ENCODE results near the gene BDKRB2. TPM values are rescaled to one million over a fixed set of nuclear protein-coding genes. Genes with fewer than 3 reads are reported as not detected.

The BDKRB2 gene
- total RNA-seq, 1 donor = 23.1 TPM

DNA sequence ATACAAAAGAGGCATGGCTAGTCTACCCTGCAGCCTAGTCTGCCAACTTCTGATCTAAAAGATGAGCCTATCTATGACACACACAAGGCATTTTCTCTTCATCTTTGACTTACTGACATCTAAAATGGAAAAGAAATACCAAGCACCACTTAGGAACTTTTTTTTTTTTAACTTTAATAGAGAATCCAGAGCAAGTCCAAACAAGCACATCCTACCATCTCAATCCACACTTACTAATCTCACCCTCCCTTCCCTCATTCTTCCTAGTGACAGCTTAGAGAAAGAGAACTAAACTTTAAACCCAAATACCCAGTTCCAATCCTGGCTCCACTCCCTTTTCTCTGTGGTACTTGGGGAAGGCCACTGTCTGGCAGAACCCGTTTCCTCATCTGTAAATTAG is 83.2 kb downstream of the BDKRB2 start:
- H3K4me3 ChIP-seq (ENCODE audit: low read depth, low read length) = no peak overlapping the region
- DNase-seq (ENCODE audit: low read depth) = no peak
- TF ChIP-seq, protein P1, sequence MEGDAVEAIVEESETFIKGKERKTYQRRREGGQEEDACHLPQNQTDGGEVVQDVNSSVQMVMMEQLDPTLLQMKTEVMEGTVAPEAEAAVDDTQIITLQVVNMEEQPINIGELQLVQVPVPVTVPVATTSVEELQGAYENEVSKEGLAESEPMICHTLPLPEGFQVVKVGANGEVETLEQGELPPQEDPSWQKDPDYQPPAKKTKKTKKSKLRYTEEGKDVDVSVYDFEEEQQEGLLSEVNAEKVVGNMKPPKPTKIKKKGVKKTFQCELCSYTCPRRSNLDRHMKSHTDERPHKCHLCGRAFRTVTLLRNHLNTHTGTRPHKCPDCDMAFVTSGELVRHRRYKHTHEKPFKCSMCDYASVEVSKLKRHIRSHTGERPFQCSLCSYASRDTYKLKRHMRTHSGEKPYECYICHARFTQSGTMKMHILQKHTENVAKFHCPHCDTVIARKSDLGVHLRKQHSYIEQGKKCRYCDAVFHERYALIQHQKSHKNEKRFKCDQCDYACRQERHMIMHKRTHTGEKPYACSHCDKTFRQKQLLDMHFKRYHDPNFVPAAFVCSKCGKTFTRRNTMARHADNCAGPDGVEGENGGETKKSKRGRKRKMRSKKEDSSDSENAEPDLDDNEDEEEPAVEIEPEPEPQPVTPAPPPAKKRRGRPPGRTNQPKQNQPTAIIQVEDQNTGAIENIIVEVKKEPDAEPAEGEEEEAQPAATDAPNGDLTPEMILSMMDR (IDR thresholded peaks at IDR 0.05; ENCODE audit: insufficient read depth, low read length) = no peak

Small RNAs within 50 kb of the gene (small RNA-seq; reads per million reads assigned to genes)
- gene CKS1BP1 = not detected

Other genes starting within 250 kb of the BDKRB2 start
- gene C14orf132, start 165.5 kb upstream of the BDKRB2 start, total RNA-seq (ENCODE audit: low replicate concordance) = 25.5 and 32.6 TPM in 2 replicates
- gene BDKRB1, start 51.4 kb downstream of the BDKRB2 start, total RNA-seq (ENCODE audit: low replicate concordance) = 6.9 TPM in 1 of 2 replicates, not detected in the other
- 15.9 and 28.7 TPM in 2 replicates for gene ATG2B, start 158.5 kb downstream of the BDKRB2 start, total RNA-seq (ENCODE audit: low replicate concordance)
- gene GSKIP, start 158.7 kb downstream of the BDKRB2 start, total RNA-seq (ENCODE audit: low replicate concordance) = 21.9 and 33.9 TPM in 2 replicates
- 0.27 and 0.33 TPM in 2 replicates for gene AK7, start 187.3 kb downstream of the BDKRB2 start, total RNA-seq (ENCODE audit: low replicate concordance)